GM12878 (cell line): ENCODE results near the gene TRDMT1. TPM values are rescaled to one million over a fixed set of nuclear protein-coding genes. Genes with fewer than 3 reads are reported as not detected.

Experiments used
- ATAC-seq: fragments of 200-7000 bp; cut with Tn5 transposase; 3 replicates; pipeline ENCODE4 v1.9.1; 2020; ENCODE audit warnings: mild to moderate bottlenecking, moderate library complexity
- BruUV-seq: library from RNA; stranded (reverse); fragments of 400-500 nt; replicated peaks from 2 replicates; lab custom pipeline; 2021; lab: Mats Ljungman, UMichigan
- CTCF ChIA-PET: fragments of 300-600 bp; sonication (Branson Sonifier 250); formaldehyde crosslinking; extraction: SDS; loops from one replicate; lab custom pipeline; 2021; ENCODE audit warnings: inconsistent platforms; lab: Yijun Ruan, JAX
- POLR2A ChIA-PET: fragments of 350-600 bp; formaldehyde crosslinking; extraction: SDS; loops from one replicate; lab custom pipeline; 2021; ENCODE audit warnings: inconsistent platforms; lab: Charles Lee
- RAD21 ChIA-PET: fragments of 300-600 bp; sonication (Branson Sonifier 250); formaldehyde crosslinking; loops from one replicate; lab custom pipeline; 2023; ENCODE audit warnings: antibody characterized with exemption; ENCODE audit not compliant: unreplicated experiment; lab: Charles Lee
- SMC1A ChIA-PET: fragments of 300-600 bp; sonication (Branson Sonifier 250); formaldehyde crosslinking; loops from one replicate; lab custom pipeline; 2023; ENCODE audit not compliant: unreplicated experiment, uncharacterized antibody; lab: Charles Lee
- DNase-seq: peaks from one replicate; pipeline ENCODE4 v3.0.0-alpha.2; 2011; ENCODE audit warnings: low read depth, low spot score
- FAIRE-seq: peaks from 3 replicates; lab custom pipeline; 2011; peaks lifted over from hg19 to GRCh38; lab: Jason Lieb, UNC
- H2AFZ ChIP-seq: 2 replicates; pipeline ENCODE4 v1.6.0; 2011; ENCODE audit warnings: low read depth, low read length, control low read depth; ENCODE audit not compliant: control insufficient read depth
- H3K27ac ChIP-seq: 2 replicates; pipeline ENCODE4 v1.5.1; 2011; ENCODE audit warnings: control low read depth; ENCODE audit not compliant: control insufficient read depth, insufficient read depth
- H3K27me3 ChIP-seq, 2 experiments: replicated peaks in 1 of 2; 2 replicates each; pipeline versions ENCODE4 v1.6.0 to v1.6.1; 2011; ENCODE audit warnings: low read length in 1 of 2; ENCODE audit not compliant: control insufficient read depth in 2 of 2, insufficient read depth in 2 of 2
- H3K36me3 ChIP-seq, 2 experiments: 2 replicates each; pipeline ENCODE4 v1.5.1; 2011; ENCODE audit warnings: low read length in 1 of 2; ENCODE audit not compliant: control insufficient read depth in 2 of 2, insufficient read depth in 2 of 2
- H3K4me1 ChIP-seq: 2 replicates; pipeline ENCODE4 v1.6.1; 2011; ENCODE audit warnings: mild to moderate bottlenecking, low read length, moderate library complexity, mixed read lengths; ENCODE audit not compliant: control insufficient read depth, insufficient read depth
- H3K4me2 ChIP-seq: 2 replicates; pipeline ENCODE4 v1.6.0; 2011; ENCODE audit warnings: control low read depth; ENCODE audit not compliant: control insufficient read depth, insufficient read depth
- H3K4me3 ChIP-seq: fragments of 200-600 bp; sonication (generic); 2 replicates; pipeline ENCODE4 v1.5.1; 2016
- H3K79me2 ChIP-seq: 2 replicates; pipeline ENCODE4 v1.6.0; 2011; ENCODE audit warnings: low read length; ENCODE audit not compliant: control insufficient read depth, insufficient read depth
- H3K9ac ChIP-seq: 2 replicates; pipeline ENCODE4 v1.8.0; 2011; ENCODE audit warnings: low read length, control low read depth, mixed read lengths; ENCODE audit not compliant: control insufficient read depth, insufficient read depth
- H3K9me3 ChIP-seq: replicated peaks from 3 replicates; pipeline ENCODE4 v1.5.1; 2011; ENCODE audit warnings: mild to moderate bottlenecking, low read length; ENCODE audit not compliant: control insufficient read depth, insufficient read depth
- H4K20me1 ChIP-seq: 2 replicates; pipeline ENCODE4 v1.6.0; 2011; ENCODE audit not compliant: control insufficient read depth, insufficient read depth
- BRCA1 ChIP-seq: IDR thresholded peaks from 2 replicates; pipeline ENCODE4 v1.6.1; 2011; ENCODE audit warnings: low read depth, low read length, improper control_type of control experiment
- ETV6 ChIP-seq, 2 experiments: fragments of 450-650 bp in 1 of 2; IDR thresholded peaks in 1 of 2; conservative IDR thresholded peaks in 1 of 2; 2 replicates each; pipeline ENCODE4 v1.6.1; 2014; ENCODE audit warnings: antibody characterized with exemption in 1 of 2, borderline replicate concordance in 1 of 2, low read depth in 1 of 2, mild to moderate bottlenecking in 1 of 2, moderate library complexity in 1 of 2
- HDAC2 ChIP-seq: fragments of 200-600 bp; sonication (generic); IDR thresholded peaks from 2 replicates; pipeline ENCODE4 v1.6.1; 2017
- IKZF1 ChIP-seq: fragments of 450-650 bp; conservative IDR thresholded peaks from 2 replicates; pipeline ENCODE4 v1.6.1; 2017; ENCODE audit warnings: antibody characterized with exemption, mild to moderate bottlenecking
- IRF4 ChIP-seq: IDR thresholded peaks from 2 replicates; pipeline ENCODE4 v1.6.1; 2011; ENCODE audit warnings: low read depth, low read length
- MXI1 ChIP-seq: fragments of 150-350 bp; IDR thresholded peaks from 2 replicates; pipeline ENCODE4 v1.6.1; 2011; ENCODE audit warnings: low read depth, mild to moderate bottlenecking, inconsistent platforms, low read length, improper control_type of control experiment
- PAX5 ChIP-seq: IDR thresholded peaks from 2 replicates; pipeline ENCODE4 v1.6.1; 2011; ENCODE audit warnings: low read depth, low read length, borderline replicate concordance
- RAD21 ChIP-seq: IDR thresholded peaks from 2 replicates; pipeline ENCODE4 v1.6.1; 2011; ENCODE audit warnings: mild to moderate bottlenecking, low read depth, low read length, moderate library complexity; ENCODE audit not compliant: insufficient read depth
- RAD51 ChIP-seq: fragments of 450-650 bp; IDR thresholded peaks from 2 replicates; pipeline ENCODE4 v1.6.1; 2016; ENCODE audit warnings: moderate library complexity, mild to moderate bottlenecking, inconsistent platforms
- RELA ChIP-seq: fragments of 450-650 bp; IDR thresholded peaks from 2 replicates; pipeline ENCODE4 v1.8.0; 2014; ENCODE audit warnings: borderline replicate concordance; ENCODE audit not compliant: partially characterized antibody
- STAT1 ChIP-seq: fragments of 450-650 bp; conservative IDR thresholded peaks from 2 replicates; pipeline ENCODE4 v1.6.1; 2014; ENCODE audit warnings: antibody characterized with exemption, mild to moderate bottlenecking
- TAF1 ChIP-seq: IDR thresholded peaks from 2 replicates; pipeline ENCODE4 v1.6.1; 2011; ENCODE audit warnings: mild to moderate bottlenecking, low read depth, low read length, borderline replicate concordance
- ZNF274 ChIP-seq: IDR thresholded peaks from one replicate; pipeline ENCODE4 v1.8.0; 2011; ENCODE audit not compliant: insufficient read length, insufficient read depth
- WGBS: methylation state at CpG from one replicate; pipeline ENCODE4 v1.1.6; 2016; ENCODE audit warnings: low lambda C conversion rate; ENCODE audit not compliant: insufficient replicate concordance, insufficient coverage; ENCODE audit errors: missing lambda C conversion rate; 5-methylcytosine and 5-hydroxymethylcytosine counted together
- in situ Hi-C: fragments of 300-500 bp; cut with MboI; formaldehyde crosslinking; loops from 9 replicates; pipeline ENCODE4 v1.14.3; 2018; ENCODE audit warnings: mixed read lengths
- intact Hi-C: fragments of 100-400 bp; cut with micrococcal nuclease; formaldehyde crosslinking; loops from one replicate; pipeline ENCODE4 v1.14.2; 2022; ENCODE audit not compliant: unreplicated experiment
- polyA plus RNA-seq, 11 experiments: library from polyadenylated mRNA; depleted of rRNA in 4 of 11; unstranded in 6 of 11; stranded (reverse) in 5 of 11; fragments of >200 nt; fragmentation: Nextera tagmentation in 4 of 11; fragmentation: Illumina TruSeq in 1 of 11; extraction: Ambion mirVana in 4 of 11; extraction: Trizol in 1 of 11; gene quantifications; 1 replicate in 1 of 11; 2 replicates in 10 of 11; pipeline versions ENCODE4 v1.2.1 to v1.2.3, GENCODE V29; 2011 to 2016; ENCODE audit warnings: inconsistent platforms in 2 of 11, missing spikeins in 2 of 11, low read depth in 1 of 11
- total RNA-seq, 4 experiments: library from RNA; depleted of rRNA in 3 of 4; stranded (reverse); fragments of >200 nt in 3 of 4; fragmentation: Illumina TruSeq in 1 of 4; extraction: Trizol in 1 of 4; gene quantifications; 2 replicates each; pipeline versions ENCODE4 v1.2.1 to v1.2.3, GENCODE V29; 2013 to 2021
- TF ChIP-seq, protein P1 (sequence below): fragments of 450-650 bp; IDR thresholded peaks from 2 replicates; pipeline ENCODE4 v1.6.1; 2017; ENCODE audit warnings: mild to moderate bottlenecking
- TF ChIP-seq, protein P2 (sequence below): fragments of 450-650 bp; IDR thresholded peaks from 2 replicates; pipeline ENCODE4 v1.6.1; 2017; ENCODE audit warnings: low read depth, mild to moderate bottlenecking, moderate library complexity
- TF ChIP-seq, protein P3 (sequence below): fragments of 450-650 bp; IDR thresholded peaks from 2 replicates; pipeline ENCODE4 v1.6.1; 2017; ENCODE audit warnings: borderline replicate concordance
- TF ChIP-seq, protein P4 (sequence below), 3 experiments: IDR thresholded peaks in 2 of 3; conservative IDR thresholded peaks in 1 of 3; 2 replicates each; pipeline ENCODE4 v1.5.1; 2011; ENCODE audit warnings: low read depth in 3 of 3, low read length in 3 of 3, mild to moderate bottlenecking in 3 of 3, control low read depth in 2 of 3, moderate library complexity in 2 of 3, inconsistent platforms in 1 of 3, mixed read lengths in 1 of 3; ENCODE audit not compliant: control insufficient read depth in 2 of 3, insufficient read depth in 1 of 3; ENCODE audit errors: extremely low read depth in 1 of 3

Gene TRDMT1
- total and polyA plus RNA-seq, 10 of the 15 experiments (the other 5 are each of a cell fraction or from before 2014, with no cell fraction given), result 2.3 to 9.7 (median 4.6) TPM

DNA sequence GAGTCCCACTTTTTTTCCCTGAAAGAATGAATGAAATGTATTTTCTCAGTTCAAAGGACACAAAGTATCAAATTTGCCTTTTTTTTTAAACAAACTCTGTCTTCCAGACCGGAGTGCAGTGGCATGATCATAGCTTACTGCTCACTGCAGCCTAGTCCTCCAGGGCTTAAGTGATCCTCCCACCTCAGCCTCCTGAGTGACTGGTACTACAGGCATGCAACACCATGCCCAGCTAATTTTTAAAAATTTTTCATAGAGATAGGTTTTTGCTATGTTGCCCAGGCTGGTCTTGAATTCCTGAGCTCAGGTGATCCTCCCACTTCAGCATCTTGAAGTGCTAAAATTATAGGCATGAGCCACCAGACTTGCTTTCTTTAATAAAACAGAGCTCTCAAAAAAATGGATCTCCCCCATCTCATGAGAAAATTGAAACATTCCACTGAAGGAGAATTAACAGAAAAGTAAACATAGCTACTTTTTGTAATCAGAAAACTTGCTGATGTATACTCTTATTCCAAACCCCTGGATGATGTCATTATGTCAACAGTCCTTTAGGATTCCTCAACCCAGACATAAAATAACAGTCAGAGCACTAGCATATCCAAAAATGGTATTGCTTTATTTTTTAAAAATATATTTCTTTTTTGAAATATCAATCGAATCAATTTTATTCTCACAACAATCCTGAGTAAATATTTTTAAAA lies 12.3 kb upstream of the TRDMT1 start:
- FAIRE-seq (no peak), DNase-seq (no peak)
- Histone ChIP-seq H3K4me1 (peaks cover 14% of the 10 kb centered on the region), H3K4me2 (no peak overlapping the region), H3K79me2 (no peaks in the 10 kb centered on the region), H3K27ac (no peak overlapping the region), H3K4me3 (no peak overlapping the region), H3K9ac (no peak overlapping the region)
- POLR2A ChIA-PET, result no interaction called here
- intact Hi-C loops (no loop called here), in situ Hi-C loops (loop anchor here (25.0 kb wide), 1 partner anchor 1449 kb away; the partner anchor contains the start of genes ARL5B and NSUN6)
- WGBS, result 60% methylated on average over 2 of the region's 2 CpGs
- TF ChIP-seq, protein P1, sequence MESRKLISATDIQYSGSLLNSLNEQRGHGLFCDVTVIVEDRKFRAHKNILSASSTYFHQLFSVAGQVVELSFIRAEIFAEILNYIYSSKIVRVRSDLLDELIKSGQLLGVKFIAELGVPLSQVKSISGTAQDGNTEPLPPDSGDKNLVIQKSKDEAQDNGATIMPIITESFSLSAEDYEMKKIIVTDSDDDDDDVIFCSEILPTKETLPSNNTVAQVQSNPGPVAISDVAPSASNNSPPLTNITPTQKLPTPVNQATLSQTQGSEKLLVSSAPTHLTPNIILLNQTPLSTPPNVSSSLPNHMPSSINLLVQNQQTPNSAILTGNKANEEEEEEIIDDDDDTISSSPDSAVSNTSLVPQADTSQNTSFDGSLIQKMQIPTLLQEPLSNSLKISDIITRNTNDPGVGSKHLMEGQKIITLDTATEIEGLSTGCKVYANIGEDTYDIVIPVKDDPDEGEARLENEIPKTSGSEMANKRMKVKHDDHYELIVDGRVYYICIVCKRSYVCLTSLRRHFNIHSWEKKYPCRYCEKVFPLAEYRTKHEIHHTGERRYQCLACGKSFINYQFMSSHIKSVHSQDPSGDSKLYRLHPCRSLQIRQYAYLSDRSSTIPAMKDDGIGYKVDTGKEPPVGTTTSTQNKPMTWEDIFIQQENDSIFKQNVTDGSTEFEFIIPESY, result no peak
- TF ChIP-seq, protein P2, sequence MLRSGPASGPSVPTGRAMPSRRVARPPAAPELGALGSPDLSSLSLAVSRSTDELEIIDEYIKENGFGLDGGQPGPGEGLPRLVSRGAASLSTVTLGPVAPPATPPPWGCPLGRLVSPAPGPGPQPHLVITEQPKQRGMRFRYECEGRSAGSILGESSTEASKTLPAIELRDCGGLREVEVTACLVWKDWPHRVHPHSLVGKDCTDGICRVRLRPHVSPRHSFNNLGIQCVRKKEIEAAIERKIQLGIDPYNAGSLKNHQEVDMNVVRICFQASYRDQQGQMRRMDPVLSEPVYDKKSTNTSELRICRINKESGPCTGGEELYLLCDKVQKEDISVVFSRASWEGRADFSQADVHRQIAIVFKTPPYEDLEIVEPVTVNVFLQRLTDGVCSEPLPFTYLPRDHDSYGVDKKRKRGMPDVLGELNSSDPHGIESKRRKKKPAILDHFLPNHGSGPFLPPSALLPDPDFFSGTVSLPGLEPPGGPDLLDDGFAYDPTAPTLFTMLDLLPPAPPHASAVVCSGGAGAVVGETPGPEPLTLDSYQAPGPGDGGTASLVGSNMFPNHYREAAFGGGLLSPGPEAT, result no peak
- TF ChIP-seq ETV6 (conservative IDR thresholded peaks at IDR 0.05 in 1 of 2, IDR thresholded peaks at IDR 0.05 in 1 of 2; ENCODE audit: borderline replicate concordance in 1 of 2, low read depth in 1 of 2) (no peak), HDAC2 (no peak), PAX5 (no peak), RELA (no peak), IRF4 (no peak), STAT1 (no peak), RAD21 (no peak), MXI1 (no peak), TAF1 (no peak), IKZF1 (no peak), BRCA1 (no peak), RAD51 (no peak), ZNF274 (no peak)
- TF ChIP-seq, protein P3, sequence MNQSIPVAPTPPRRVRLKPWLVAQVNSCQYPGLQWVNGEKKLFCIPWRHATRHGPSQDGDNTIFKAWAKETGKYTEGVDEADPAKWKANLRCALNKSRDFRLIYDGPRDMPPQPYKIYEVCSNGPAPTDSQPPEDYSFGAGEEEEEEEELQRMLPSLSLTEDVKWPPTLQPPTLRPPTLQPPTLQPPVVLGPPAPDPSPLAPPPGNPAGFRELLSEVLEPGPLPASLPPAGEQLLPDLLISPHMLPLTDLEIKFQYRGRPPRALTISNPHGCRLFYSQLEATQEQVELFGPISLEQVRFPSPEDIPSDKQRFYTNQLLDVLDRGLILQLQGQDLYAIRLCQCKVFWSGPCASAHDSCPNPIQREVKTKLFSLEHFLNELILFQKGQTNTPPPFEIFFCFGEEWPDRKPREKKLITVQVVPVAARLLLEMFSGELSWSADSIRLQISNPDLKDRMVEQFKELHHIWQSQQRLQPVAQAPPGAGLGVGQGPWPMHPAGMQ, result no peak
- TF ChIP-seq, protein P4, sequence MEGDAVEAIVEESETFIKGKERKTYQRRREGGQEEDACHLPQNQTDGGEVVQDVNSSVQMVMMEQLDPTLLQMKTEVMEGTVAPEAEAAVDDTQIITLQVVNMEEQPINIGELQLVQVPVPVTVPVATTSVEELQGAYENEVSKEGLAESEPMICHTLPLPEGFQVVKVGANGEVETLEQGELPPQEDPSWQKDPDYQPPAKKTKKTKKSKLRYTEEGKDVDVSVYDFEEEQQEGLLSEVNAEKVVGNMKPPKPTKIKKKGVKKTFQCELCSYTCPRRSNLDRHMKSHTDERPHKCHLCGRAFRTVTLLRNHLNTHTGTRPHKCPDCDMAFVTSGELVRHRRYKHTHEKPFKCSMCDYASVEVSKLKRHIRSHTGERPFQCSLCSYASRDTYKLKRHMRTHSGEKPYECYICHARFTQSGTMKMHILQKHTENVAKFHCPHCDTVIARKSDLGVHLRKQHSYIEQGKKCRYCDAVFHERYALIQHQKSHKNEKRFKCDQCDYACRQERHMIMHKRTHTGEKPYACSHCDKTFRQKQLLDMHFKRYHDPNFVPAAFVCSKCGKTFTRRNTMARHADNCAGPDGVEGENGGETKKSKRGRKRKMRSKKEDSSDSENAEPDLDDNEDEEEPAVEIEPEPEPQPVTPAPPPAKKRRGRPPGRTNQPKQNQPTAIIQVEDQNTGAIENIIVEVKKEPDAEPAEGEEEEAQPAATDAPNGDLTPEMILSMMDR (IDR thresholded peaks at IDR 0.05 in 2 of 3, conservative IDR thresholded peaks at IDR 0.05 in 1 of 3; ENCODE audit: control insufficient read depth in 2 of 3, extremely low read depth in 1 of 3, insufficient read depth in 1 of 3, low read depth in 3 of 3, low read length in 3 of 3), result no peak
- TF ChIP-seq, all 136 proteins: peak for 0
- RAD21 ChIA-PET, result interaction anchor here (1.2 kb wide), 1 partner anchor 13 kb away, joined by 3 read pairs; the partner anchor contains the start of gene TRDMT1
- no peaks in the 10 kb centered on the region for H3K36me3 ChIP-seq
- SMC1A ChIA-PET, result interaction anchor here (0.9 to 1.8 kb wide), 5 partner anchors 12 to 417 kb away, joined by 3 to 7 read pairs (median 3); no protein-coding TSS in a partner anchor
- H4K20me1 ChIP-seq, result no peaks in the 10 kb centered on the region
- no peak overlapping the region for H2AFZ ChIP-seq
- BruUV-seq, result no TSS peak
- no peak for ATAC-seq
- CTCF ChIA-PET, result interaction anchor here (0.8 kb wide), 1 partner anchor 12 kb away, joined by 3 read pairs; the partner anchor contains the start of gene TRDMT1
- no peaks in the 10 kb centered on the region; a peak in 1 of 4 replicates for H3K27me3 ChIP-seq
- H3K9me3 ChIP-seq, result no peaks in the 10 kb centered on the region
